GM10266 (cell line): Measurements from ENCODE around the gene SWT1.

ENCODE experiments used
- DNase-seq: peaks from one replicate; pipeline ENCODE4 v3.0.0; 2012; ENCODE audit errors: extremely low spot score
- TF ChIP-seq, protein P1 (sequence below): IDR thresholded peaks from 2 replicates; pipeline ENCODE4 v1.5.1; 2012; ENCODE audit warnings: mild to moderate bottlenecking, low read depth; ENCODE audit not compliant: control insufficient read depth, insufficient read depth; ENCODE audit errors: missing control alignments

SWT1 gene

DNA sequence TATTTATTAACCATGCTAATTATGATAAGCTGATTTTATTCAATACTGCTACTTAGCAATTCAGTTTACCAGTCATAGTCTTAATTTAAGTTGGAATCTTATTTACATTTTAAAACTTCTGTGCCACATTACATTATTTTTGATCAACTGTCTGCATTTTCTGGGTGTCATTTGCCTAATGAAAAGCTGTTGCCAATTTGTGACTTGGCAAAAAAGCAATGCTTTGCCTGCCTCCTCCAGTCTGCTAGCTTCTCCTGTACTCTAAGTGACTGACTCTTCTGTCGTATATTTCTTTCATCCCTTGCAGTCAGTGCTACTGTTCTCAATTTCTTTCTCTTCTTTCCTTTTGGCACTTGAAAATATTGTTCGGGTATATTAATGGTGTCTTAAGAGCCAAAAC, 165.7 kb downstream of the SWT1 start:
- no peak for DNase-seq
- TF ChIP-seq, protein P1, sequence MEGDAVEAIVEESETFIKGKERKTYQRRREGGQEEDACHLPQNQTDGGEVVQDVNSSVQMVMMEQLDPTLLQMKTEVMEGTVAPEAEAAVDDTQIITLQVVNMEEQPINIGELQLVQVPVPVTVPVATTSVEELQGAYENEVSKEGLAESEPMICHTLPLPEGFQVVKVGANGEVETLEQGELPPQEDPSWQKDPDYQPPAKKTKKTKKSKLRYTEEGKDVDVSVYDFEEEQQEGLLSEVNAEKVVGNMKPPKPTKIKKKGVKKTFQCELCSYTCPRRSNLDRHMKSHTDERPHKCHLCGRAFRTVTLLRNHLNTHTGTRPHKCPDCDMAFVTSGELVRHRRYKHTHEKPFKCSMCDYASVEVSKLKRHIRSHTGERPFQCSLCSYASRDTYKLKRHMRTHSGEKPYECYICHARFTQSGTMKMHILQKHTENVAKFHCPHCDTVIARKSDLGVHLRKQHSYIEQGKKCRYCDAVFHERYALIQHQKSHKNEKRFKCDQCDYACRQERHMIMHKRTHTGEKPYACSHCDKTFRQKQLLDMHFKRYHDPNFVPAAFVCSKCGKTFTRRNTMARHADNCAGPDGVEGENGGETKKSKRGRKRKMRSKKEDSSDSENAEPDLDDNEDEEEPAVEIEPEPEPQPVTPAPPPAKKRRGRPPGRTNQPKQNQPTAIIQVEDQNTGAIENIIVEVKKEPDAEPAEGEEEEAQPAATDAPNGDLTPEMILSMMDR: no peak

DNA sequence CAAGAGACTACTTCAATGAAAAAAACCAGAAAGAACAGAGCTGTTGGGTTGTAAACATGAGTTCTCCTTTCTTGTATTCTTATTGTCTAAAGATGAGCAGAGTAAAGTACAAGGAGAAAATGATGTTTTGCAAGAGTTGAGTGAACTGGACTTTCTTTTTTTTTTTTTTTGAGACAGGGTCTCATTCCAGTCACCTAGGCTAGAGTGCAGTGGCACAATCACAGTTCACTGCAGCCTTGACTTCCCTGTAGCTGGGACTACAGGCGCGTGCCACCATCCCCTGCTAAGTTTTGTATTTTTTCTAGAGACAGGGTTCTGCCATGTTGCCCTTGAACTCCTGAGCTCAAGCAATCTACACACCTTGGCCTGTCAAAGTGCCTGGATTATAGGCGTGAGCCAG, 167.2 kb downstream of the SWT1 start:
- TF ChIP-seq, protein P1: no peak
- no peak for DNase-seq

DNA sequence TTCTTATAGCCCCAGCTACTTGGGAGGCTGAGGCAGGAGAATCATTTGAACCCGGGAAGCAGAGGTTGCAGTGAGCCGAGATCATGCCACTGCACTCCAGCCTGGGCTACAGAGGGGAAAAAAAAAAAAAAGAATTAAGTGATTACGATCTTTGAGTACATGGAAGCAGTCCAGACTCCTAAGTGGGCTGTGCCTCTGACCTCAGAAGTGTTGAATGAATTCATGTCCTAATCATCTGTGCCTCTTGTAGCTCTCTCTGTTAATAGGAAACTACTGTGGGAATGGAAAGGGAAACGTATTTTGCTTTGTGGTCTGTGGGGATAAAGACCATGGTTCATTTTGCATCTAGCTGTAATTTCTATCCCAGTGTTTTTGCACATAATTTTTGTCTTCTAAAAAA, 168.4 kb downstream of the SWT1 start:
- no peak for DNase-seq
- TF ChIP-seq, protein P1: no peak

DNA sequence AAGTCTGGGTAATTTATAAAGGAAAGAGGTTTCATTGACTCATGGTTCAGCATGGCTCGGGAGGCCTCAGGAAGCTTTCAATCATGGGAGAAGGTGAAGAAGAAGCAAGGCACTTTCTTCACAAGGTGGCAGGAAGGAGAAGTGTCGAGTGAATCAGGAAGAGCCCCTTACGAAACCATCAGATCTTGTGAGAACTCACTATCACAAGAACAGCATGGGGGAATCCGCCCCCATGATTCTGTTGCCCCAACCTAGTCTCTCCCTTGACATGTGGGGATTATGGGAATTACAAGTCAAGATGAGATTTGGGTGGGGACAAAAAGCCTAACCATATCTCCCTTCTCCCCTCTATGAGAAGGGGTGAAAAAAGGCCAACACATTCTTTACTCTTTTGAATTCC, 171.3 kb downstream of the SWT1 start:
- no peak for DNase-seq
- TF ChIP-seq, protein P1: no peak

DNA sequence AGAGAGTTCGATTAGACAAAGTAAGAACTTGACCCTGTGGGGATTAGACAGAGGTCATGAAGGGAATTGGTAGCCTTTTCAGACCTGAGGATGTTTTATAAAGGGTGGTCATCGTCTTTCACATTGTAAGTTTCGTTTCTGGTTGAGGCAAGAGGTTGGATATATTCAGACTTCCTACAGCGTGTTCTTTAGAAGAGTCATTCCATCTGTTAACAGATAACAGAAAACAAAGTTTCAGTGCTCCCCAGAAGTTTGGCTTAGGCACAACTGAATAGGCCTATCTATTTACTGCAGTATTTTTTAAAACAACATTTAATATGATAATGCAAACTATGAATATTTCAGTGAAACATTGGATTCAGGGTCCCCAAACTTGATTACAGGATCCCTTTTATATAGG, 177.2 kb downstream of the SWT1 start:
- DNase-seq: no peak

DNA sequence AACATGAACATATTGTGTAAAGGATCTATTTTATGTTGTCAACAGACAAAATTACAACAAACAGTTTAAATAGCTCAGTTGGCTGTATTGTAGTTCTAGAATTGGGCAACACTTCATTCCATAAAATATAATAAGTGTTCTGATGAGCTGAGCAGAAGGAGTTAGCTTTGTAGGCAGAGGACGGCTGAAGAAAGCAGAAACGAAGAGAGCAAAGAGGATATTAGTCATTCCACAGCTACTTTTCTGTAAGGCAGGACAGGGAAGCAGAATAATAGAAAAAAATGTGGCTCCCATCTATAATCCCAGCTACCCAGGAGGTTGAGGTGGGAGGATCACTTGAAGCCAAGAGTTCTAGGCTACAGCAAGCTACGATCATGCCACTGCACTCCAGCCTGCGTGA, 180.3 kb downstream of the SWT1 start:
- no peak for DNase-seq
- TF ChIP-seq, protein P1: no peak

More for the DNA sequence above, 177.2 kb downstream of the SWT1 start:
- TF ChIP-seq, protein P1: no peak

DNA sequence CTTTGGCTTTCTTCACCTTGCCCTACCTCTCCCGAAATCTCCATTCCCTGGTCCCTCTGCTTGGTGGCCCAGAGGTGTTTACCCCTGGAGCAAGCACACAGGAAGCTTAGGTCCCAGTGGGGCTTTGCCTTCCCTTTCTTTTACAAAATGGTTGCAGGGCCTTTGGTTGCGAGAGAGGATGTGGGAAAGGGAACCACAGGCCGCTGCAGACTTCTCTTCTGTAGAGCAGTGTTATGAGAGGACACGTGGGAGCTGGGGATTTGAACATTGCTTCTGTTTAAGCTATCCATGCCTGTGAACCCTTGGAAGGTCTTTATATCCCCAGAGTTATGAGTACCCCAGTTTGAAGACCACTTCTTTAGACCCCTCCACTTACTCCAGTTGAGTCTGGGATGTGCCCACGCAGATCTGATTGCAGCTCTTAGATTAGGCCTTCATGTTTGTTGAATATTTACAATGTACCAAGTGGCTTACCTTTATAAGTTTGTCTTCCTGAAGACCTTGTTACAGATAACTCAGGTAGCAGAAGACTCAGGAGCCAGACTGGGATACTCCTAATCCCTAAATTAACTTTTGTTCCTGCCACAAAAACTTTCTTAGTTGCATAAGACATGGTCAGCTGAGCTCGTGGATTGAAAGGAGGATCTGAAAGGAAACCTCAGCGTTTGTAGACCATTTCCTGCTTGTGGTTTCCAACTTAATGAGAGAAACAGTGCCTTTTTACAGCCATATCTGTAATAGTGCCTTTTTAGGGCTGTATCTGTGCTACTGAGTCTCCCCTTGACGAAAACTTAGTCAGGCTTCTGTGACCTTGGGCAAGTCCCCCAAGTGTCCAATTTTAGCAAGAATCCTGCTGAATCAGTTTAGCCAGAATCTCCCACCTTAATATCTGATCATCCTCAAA, 182.0 kb downstream of the SWT1 start:
- peak; percentile 45 for DNase-seq
- TF ChIP-seq, protein P1: no peak
